Brain microvascular endothelial cell (primary cell): ENCODE data around the gene PEX10.

ENCODE experiments used
- DNase-seq: peaks from one replicate; pipeline ENCODE4 v3.0.0-alpha.2; 2020
- H3K27ac ChIP-seq: fragments of 250-450 bp; sonication (Bioruptor Pico); 2 replicates; pipeline ENCODE4 v1.5.1; 2020; ENCODE audit warnings: mild to moderate bottlenecking, moderate library complexity
- H3K27me3 ChIP-seq: fragments of 250-450 bp; sonication (Bioruptor Pico); replicated peaks from 2 replicates; pipeline ENCODE4 v1.5.1; 2020; ENCODE audit warnings: mild to moderate bottlenecking
- H3K36me3 ChIP-seq: fragments of 250-450 bp; sonication (Bioruptor Pico); replicated peaks from 2 replicates; pipeline ENCODE4 v1.5.1; 2020; ENCODE audit warnings: mild to moderate bottlenecking
- H3K4me3 ChIP-seq: 2 replicates; pipeline ENCODE4 v1.5.1; 2011; ENCODE audit warnings: low read depth, mild to moderate bottlenecking, control low read depth, low read length, moderate library complexity
- CTCF ChIP-seq: IDR thresholded peaks from 2 replicates; pipeline ENCODE4 v1.5.1; 2011; ENCODE audit warnings: low read depth, mild to moderate bottlenecking, moderate library complexity, low read length, control low read depth, inconsistent platforms; ENCODE audit errors: missing control alignments
- in situ Hi-C: cut with HindIII; loops from 2 replicates; pipeline ENCODE4 v1.10.0; 2017; ENCODE audit warnings: low sequenced_read_pairs, low pct_ligation_motif_present

Gene PEX10

GRCh38 chr1:2358651-2359640 lies 53.4 kb downstream of the PEX10 start:
- no peaks in the 10 kb centered on the region for H3K36me3 ChIP-seq
- in situ Hi-C loops: loop anchor here (10.0 kb wide), 1 partner anchor 164 kb away; the partner anchor contains the start of gene FAAP20
- H3K27me3 ChIP-seq: no peaks in the 10 kb centered on the region

GRCh38 chr1:2358072-2358471 lies 54.3 kb downstream of the PEX10 start:
- no peak for DNase-seq
- no peak for TF ChIP-seq CTCF
- no peaks in the 10 kb centered on the region for H3K36me3 ChIP-seq
- in situ Hi-C loops: loop anchor here (10.0 kb wide), 1 partner anchor 163 kb away; the partner anchor contains the start of gene FAAP20
- no peak overlapping the region for H3K4me3 ChIP-seq
- H3K27ac ChIP-seq: no peak overlapping the region
- no peaks in the 10 kb centered on the region for H3K27me3 ChIP-seq

More at GRCh38 chr1:2358651-2359640, 53.4 kb downstream of the PEX10 start:
- Histone ChIP-seq H3K4me3 (no peak overlapping the region), H3K27ac (no peak overlapping the region)
- TF ChIP-seq CTCF: no peak
- DNase-seq: no peak

- in situ Hi-C loops: loop anchor here (10.0 kb wide), 1 partner anchor 162 kb away; the partner anchor contains the start of gene FAAP20
- no peak for DNase-seq
- no peak for TF ChIP-seq CTCF
Observed at GRCh38 chr1:2356911-2357845, 55.2 kb downstream of the PEX10 start.

GRCh38 chr1:2356401-2356800 lies 56.0 kb downstream of the PEX10 start:
- in situ Hi-C loops: loop anchor here (10.0 kb wide), 1 partner anchor 162 kb away; the partner anchor contains the start of gene FAAP20
- TF ChIP-seq CTCF: no peak
- Histone ChIP-seq H3K36me3 (no peaks in the 10 kb centered on the region), H3K27ac (no peak overlapping the region), H3K4me3 (no peak overlapping the region), H3K27me3 (no peaks in the 10 kb centered on the region)
- no peak for DNase-seq

More at GRCh38 chr1:2356911-2357845, 55.2 kb downstream of the PEX10 start:
- Histone ChIP-seq H3K4me3 (no peak overlapping the region), H3K27ac (no peak overlapping the region), H3K27me3 (no peaks in the 10 kb centered on the region), H3K36me3 (no peaks in the 10 kb centered on the region)

- no peak overlapping the region for H3K27ac ChIP-seq
- DNase-seq: no peak
Observed at GRCh38 chr1:2355373-2356261, 56.7 kb downstream of the PEX10 start.

More at GRCh38 chr1:2355373-2356261, 56.7 kb downstream of the PEX10 start:
- H3K36me3 ChIP-seq: no peaks in the 10 kb centered on the region
- in situ Hi-C loops: loop anchor here (10.0 kb wide), 1 partner anchor 161 kb away; the partner anchor contains the start of gene FAAP20
- TF ChIP-seq CTCF: no peak
- H3K4me3 ChIP-seq: no peak overlapping the region
- no peaks in the 10 kb centered on the region for H3K27me3 ChIP-seq
